ENCODE measurements around the gene MESD. TPM values are rescaled to one million over a fixed set of nuclear protein-coding genes. Genes with fewer than 3 reads are reported as not detected.

MESD gene
- polyA plus RNA-seq, 1 of the 3 experiments (the other 2 are of a cell fraction), result 15.2 TPM

DNA sequence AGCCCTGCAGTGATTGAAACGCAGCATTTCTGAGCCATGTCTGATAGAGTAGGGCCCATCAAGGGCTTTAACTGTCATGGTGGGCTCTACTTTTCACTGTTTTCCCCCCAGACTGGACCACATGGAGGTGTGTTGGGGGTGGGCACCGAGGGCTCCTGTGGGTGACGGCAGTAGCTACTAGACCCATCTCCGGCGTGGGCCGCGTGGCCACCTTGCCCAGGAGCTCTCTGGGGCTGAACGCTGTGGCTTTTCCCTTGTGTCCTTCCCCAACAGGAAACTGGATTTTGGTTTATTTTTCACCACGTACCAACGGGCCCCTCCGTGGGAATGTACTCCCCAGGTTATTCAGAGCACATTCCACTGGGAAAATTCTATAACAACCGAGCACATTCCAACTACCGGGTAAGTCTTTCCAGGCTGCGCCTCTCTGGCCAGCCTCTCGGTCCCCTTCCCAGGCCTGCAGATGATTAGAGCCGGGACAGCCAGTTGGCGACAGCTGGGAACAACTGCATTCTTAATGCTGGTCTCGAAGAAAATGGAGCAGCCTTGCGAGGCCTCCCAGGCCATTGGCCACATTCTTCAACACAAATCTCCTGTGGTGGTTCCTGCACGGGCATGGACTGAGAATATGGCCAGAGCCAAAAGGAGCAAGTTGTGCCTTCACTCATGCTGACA is 67.7 kb downstream of the MESD start:
- no peaks in the 10 kb centered on the region for H3K27me3 ChIP-seq (ENCODE audit: insufficient read depth)
- H3K36me3 ChIP-seq (replicated peaks in 1 of 2; ENCODE audit: control insufficient read depth in 1 of 2, insufficient read depth in 2 of 2, low read length in 1 of 2), result peaks cover 4 to 25% of the 10 kb centered on the region in 2 experiments
- H3F3A ChIP-seq (replicated peaks; ENCODE audit: insufficient read depth), result peaks cover 3% of the 10 kb centered on the region
- ChIA-PET CTCF (no interaction called here), POLR2A (no interaction called here)
- no peaks in the 10 kb centered on the region; a peak in 1 of 4 replicates for H3K4me1 ChIP-seq (ENCODE audit: control insufficient read depth in 1 of 2, insufficient read depth in 2 of 2, low read depth in 1 of 2, low read length in 1 of 2)
- H3K4me3 ChIP-seq (ENCODE audit: low read depth in 2 of 2, low read length in 1 of 2), result no peak overlapping the region
- H4K20me1 ChIP-seq (ENCODE audit: insufficient read depth), result no peaks in the 10 kb centered on the region
- H3K27ac ChIP-seq (ENCODE audit: low read depth in 2 of 2, low read length in 1 of 2), result no peak overlapping the region
- H2AFZ ChIP-seq (ENCODE audit: low read depth), result no peak overlapping the region
- WGBS (ENCODE audit: low lambda C conversion rate), result 96% methylated on average over 15 of the region's 20 CpGs
- no peaks in the 10 kb centered on the region for H3K79me2 ChIP-seq (ENCODE audit: insufficient read depth)
- no peaks in the 10 kb centered on the region for H3K9me3 ChIP-seq
- H3K9ac ChIP-seq, result no peak overlapping the region
- no peak overlapping the region for H3K4me2 ChIP-seq
- H3K9me2 ChIP-seq, result no peaks in the 10 kb centered on the region
- TF ChIP-seq YY1 (IDR thresholded peaks at IDR 0.05; ENCODE audit: low read depth), result no peak
- no peak for TF ChIP-seq MXI1 (IDR thresholded peaks at IDR 0.05; ENCODE audit: low read depth, low read length)
- no peak for TF ChIP-seq SIN3A (IDR thresholded peaks at IDR 0.05; ENCODE audit: borderline replicate concordance, low read depth, low read length)
- TF ChIP-seq GATA2 (CRISPR knock-in tag; IDR thresholded peaks at IDR 0.05), result no peak
- TF ChIP-seq JUND (IDR thresholded peaks at IDR 0.05), result no peak
- no peak for TF ChIP-seq POLR2AphosphoS5 (IDR thresholded peaks at IDR 0.05; ENCODE audit: low read depth, low read length)
- TF ChIP-seq, protein P1, sequence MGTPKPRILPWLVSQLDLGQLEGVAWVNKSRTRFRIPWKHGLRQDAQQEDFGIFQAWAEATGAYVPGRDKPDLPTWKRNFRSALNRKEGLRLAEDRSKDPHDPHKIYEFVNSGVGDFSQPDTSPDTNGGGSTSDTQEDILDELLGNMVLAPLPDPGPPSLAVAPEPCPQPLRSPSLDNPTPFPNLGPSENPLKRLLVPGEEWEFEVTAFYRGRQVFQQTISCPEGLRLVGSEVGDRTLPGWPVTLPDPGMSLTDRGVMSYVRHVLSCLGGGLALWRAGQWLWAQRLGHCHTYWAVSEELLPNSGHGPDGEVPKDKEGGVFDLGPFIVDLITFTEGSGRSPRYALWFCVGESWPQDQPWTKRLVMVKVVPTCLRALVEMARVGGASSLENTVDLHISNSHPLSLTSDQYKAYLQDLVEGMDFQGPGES (IDR thresholded peaks at IDR 0.05; ENCODE audit: low read depth, low read length), result no peak
- no peak for DNase-seq

DNA sequence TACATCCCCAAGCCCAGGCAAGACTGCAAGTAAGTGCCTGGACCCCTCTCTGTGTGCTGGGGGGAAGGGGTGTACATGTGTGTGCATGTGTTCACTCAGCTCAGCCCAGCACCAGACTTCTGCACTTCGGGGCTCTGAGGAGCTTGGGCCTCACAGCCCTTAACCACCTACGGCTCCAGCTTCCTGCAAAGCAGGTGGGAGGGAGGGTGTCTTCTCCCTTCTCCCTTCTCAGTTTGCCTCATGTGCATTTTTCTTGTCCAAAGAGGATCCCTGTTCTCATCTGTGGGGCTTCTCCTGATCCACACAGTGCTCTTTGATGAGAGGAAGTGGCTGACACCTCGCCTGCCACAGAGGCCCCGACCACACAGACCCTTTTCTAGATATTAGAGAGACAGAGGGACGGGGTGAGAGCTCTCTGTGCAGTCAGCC is 69.3 kb downstream of the MESD start:
- CTCF ChIA-PET, result interaction anchor here (1.6 kb wide), 1 partner anchor 50 kb away, joined by 5 read pairs; no protein-coding TSS in a partner anchor
- H4K20me1 ChIP-seq (ENCODE audit: insufficient read depth), result no peaks in the 10 kb centered on the region

More for the DNA sequence above, 69.3 kb downstream of the MESD start:
- TF ChIP-seq EP300 (IDR thresholded peaks at IDR 0.05; ENCODE audit: borderline replicate concordance in 1 of 2, low read depth in 1 of 2, low read length in 1 of 2) (no peak), MEF2A (IDR thresholded peaks at IDR 0.05; ENCODE audit: borderline replicate concordance, low read depth) (no peak), TEAD4 (IDR thresholded peaks at IDR 0.05; ENCODE audit: borderline replicate concordance, insufficient read depth) (no peak), RCOR1 (IDR thresholded peaks at IDR 0.05; ENCODE audit: low read length) (no peak), RFX5 (IDR thresholded peaks at IDR 0.05; ENCODE audit: low read length) (no peak), POLR2AphosphoS5 (IDR thresholded peaks at IDR 0.05; ENCODE audit: low read depth, low read length) (no peak), EZH2phosphoT487 (IDR thresholded peaks at IDR 0.05; ENCODE audit: borderline replicate concordance, low read depth) (no peak), GABPA (IDR thresholded peaks at IDR 0.05; ENCODE audit: low read depth) (no peak), FOXM1 (IDR thresholded peaks at IDR 0.05; ENCODE audit: low read depth) (no peak), TCF12 (IDR thresholded peaks at IDR 0.05) (no peak)
- TF ChIP-seq, protein P2, sequence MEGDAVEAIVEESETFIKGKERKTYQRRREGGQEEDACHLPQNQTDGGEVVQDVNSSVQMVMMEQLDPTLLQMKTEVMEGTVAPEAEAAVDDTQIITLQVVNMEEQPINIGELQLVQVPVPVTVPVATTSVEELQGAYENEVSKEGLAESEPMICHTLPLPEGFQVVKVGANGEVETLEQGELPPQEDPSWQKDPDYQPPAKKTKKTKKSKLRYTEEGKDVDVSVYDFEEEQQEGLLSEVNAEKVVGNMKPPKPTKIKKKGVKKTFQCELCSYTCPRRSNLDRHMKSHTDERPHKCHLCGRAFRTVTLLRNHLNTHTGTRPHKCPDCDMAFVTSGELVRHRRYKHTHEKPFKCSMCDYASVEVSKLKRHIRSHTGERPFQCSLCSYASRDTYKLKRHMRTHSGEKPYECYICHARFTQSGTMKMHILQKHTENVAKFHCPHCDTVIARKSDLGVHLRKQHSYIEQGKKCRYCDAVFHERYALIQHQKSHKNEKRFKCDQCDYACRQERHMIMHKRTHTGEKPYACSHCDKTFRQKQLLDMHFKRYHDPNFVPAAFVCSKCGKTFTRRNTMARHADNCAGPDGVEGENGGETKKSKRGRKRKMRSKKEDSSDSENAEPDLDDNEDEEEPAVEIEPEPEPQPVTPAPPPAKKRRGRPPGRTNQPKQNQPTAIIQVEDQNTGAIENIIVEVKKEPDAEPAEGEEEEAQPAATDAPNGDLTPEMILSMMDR (IDR thresholded peaks at IDR 0.05), result no peak
- TF ChIP-seq, protein P3, sequence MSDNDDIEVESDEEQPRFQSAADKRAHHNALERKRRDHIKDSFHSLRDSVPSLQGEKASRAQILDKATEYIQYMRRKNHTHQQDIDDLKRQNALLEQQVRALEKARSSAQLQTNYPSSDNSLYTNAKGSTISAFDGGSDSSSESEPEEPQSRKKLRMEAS (IDR thresholded peaks at IDR 0.05; ENCODE audit: low read depth), result no peak
- TF ChIP-seq, protein P4, sequence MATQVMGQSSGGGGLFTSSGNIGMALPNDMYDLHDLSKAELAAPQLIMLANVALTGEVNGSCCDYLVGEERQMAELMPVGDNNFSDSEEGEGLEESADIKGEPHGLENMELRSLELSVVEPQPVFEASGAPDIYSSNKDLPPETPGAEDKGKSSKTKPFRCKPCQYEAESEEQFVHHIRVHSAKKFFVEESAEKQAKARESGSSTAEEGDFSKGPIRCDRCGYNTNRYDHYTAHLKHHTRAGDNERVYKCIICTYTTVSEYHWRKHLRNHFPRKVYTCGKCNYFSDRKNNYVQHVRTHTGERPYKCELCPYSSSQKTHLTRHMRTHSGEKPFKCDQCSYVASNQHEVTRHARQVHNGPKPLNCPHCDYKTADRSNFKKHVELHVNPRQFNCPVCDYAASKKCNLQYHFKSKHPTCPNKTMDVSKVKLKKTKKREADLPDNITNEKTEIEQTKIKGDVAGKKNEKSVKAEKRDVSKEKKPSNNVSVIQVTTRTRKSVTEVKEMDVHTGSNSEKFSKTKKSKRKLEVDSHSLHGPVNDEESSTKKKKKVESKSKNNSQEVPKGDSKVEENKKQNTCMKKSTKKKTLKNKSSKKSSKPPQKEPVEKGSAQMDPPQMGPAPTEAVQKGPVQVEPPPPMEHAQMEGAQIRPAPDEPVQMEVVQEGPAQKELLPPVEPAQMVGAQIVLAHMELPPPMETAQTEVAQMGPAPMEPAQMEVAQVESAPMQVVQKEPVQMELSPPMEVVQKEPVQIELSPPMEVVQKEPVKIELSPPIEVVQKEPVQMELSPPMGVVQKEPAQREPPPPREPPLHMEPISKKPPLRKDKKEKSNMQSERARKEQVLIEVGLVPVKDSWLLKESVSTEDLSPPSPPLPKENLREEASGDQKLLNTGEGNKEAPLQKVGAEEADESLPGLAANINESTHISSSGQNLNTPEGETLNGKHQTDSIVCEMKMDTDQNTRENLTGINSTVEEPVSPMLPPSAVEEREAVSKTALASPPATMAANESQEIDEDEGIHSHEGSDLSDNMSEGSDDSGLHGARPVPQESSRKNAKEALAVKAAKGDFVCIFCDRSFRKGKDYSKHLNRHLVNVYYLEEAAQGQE (IDR thresholded peaks at IDR 0.05; ENCODE audit: low read depth, low read length), result no peak
- TF ChIP-seq, protein P5, sequence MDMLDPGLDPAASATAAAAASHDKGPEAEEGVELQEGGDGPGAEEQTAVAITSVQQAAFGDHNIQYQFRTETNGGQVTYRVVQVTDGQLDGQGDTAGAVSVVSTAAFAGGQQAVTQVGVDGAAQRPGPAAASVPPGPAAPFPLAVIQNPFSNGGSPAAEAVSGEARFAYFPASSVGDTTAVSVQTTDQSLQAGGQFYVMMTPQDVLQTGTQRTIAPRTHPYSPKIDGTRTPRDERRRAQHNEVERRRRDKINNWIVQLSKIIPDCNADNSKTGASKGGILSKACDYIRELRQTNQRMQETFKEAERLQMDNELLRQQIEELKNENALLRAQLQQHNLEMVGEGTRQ (IDR thresholded peaks at IDR 0.05; ENCODE audit: borderline replicate concordance, low read depth, low read length), result no peak
- DNase-seq, result no peak
- Histone ChIP-seq H3K9me2 (no peaks in the 10 kb centered on the region), H3K36me3 (replicated peaks in 1 of 2; ENCODE audit: control insufficient read depth in 1 of 2, insufficient read depth in 2 of 2, low read length in 1 of 2) (peaks cover 4 to 21% of the 10 kb centered on the region in 2 experiments), H3K4me3 (ENCODE audit: low read depth in 2 of 2, low read length in 1 of 2) (no peak overlapping the region), H3K27ac (ENCODE audit: low read depth in 2 of 2, low read length in 1 of 2) (no peak overlapping the region), H3K4me2 (no peak overlapping the region), H3F3A (replicated peaks; ENCODE audit: insufficient read depth) (no peaks in the 10 kb centered on the region), H3K79me2 (ENCODE audit: insufficient read depth) (no peaks in the 10 kb centered on the region), H3K4me1 (ENCODE audit: control insufficient read depth in 1 of 2, insufficient read depth in 2 of 2, low read depth in 1 of 2, low read length in 1 of 2) (no peaks in the 10 kb centered on the region; a peak in 1 of 4 replicates), H3K27me3 (ENCODE audit: insufficient read depth) (no peaks in the 10 kb centered on the region), H2AFZ (ENCODE audit: low read depth) (no peak overlapping the region), H3K9me3 (no peaks in the 10 kb centered on the region), H3K9ac (no peak overlapping the region)
- WGBS (ENCODE audit: low lambda C conversion rate), result 68% methylated on average over 5 of the region's 5 CpGs
- POLR2A ChIA-PET, result no interaction called here
